Osteoblast (primary cell): ENCODE results near the gene MUC4. TPM values are rescaled to one million over a fixed set of nuclear protein-coding genes. Genes with fewer than 3 reads are reported as not detected.

Experiments used
- DNase-seq: peaks from one replicate; pipeline ENCODE4 v3.0.0; 2011; ENCODE audit warnings: low spot score, mixed read lengths; ENCODE audit not compliant: insufficient read length; ENCODE audit errors: missing footprints
- H2AFZ ChIP-seq: 2 replicates; pipeline ENCODE4 v1.6.0; 2011; ENCODE audit warnings: mild to moderate bottlenecking, low read length
- H3K27ac ChIP-seq: 2 replicates; pipeline ENCODE4 v1.5.1; 2011; ENCODE audit warnings: mild to moderate bottlenecking, low read depth, low read length, moderate library complexity
- H3K27me3 ChIP-seq: 2 replicates; pipeline ENCODE4 v1.6.0; 2012; ENCODE audit warnings: mild to moderate bottlenecking, control low read depth, inconsistent platforms, low read length, moderate library complexity; ENCODE audit not compliant: insufficient read depth
- H3K36me3 ChIP-seq: 2 replicates; pipeline ENCODE4 v1.5.1; 2011; ENCODE audit warnings: mild to moderate bottlenecking, low read length, control low read depth, moderate library complexity; ENCODE audit not compliant: insufficient read depth
- H3K4me1 ChIP-seq: 2 replicates; pipeline ENCODE4 v1.5.1; 2011; ENCODE audit warnings: mild to moderate bottlenecking, low read length, control low read depth, moderate library complexity; ENCODE audit not compliant: insufficient read depth
- H3K4me2 ChIP-seq: 2 replicates; pipeline ENCODE4 v1.6.0; 2011; ENCODE audit warnings: mild to moderate bottlenecking, low read length; ENCODE audit not compliant: insufficient read depth
- H3K4me3 ChIP-seq: fragments of 200-600 bp; sonication (generic); 3 replicates; pipeline ENCODE4 v1.5.1; 2012; ENCODE audit warnings: mild to moderate bottlenecking, low read length, inconsistent platforms; ENCODE audit not compliant: insufficient read depth
- H3K79me2 ChIP-seq: 2 replicates; pipeline ENCODE4 v1.6.0; 2012; ENCODE audit warnings: mild to moderate bottlenecking, low read length, control low read depth, inconsistent platforms; ENCODE audit not compliant: insufficient read depth
- H3K9me3 ChIP-seq: 2 replicates; pipeline ENCODE4 v1.5.1; 2011; ENCODE audit warnings: low read depth, low read length, control low read depth
- H4K20me1 ChIP-seq: 2 replicates; pipeline ENCODE4 v1.6.0; 2012; ENCODE audit warnings: mild to moderate bottlenecking, low read length, control low read depth; ENCODE audit not compliant: insufficient read depth
- CTCF ChIP-seq: IDR thresholded peaks from 2 replicates; pipeline ENCODE4 v1.5.1; 2011; ENCODE audit warnings: mild to moderate bottlenecking, low read depth, low read length, moderate library complexity; ENCODE audit errors: extremely low read depth
- total RNA-seq: library from RNA; depleted of rRNA; stranded (reverse); fragments of >200 nt; gene quantifications from 2 replicates; pipeline ENCODE4 v1.2.3, GENCODE V29; 2012

MUC4 gene
- total RNA-seq, 1 donor = not detected

- Histone ChIP-seq H3K4me3 (no peak overlapping the region), H3K36me3 (no peaks in the 10 kb centered on the region), H3K9me3 (no peaks in the 10 kb centered on the region), H3K4me1 (no peaks in the 10 kb centered on the region), H3K79me2 (no peaks in the 10 kb centered on the region), H3K27me3 (no peaks in the 10 kb centered on the region), H2AFZ (no peak overlapping the region), H4K20me1 (no peaks in the 10 kb centered on the region), H3K27ac (no peak overlapping the region), H3K4me2 (no peak overlapping the region)
- TF ChIP-seq CTCF = no peak
- no peak for DNase-seq
Observed at GRCh38 chr3:195767792-195768191, 43.9 kb downstream of the MUC4 start.

GRCh38 chr3:195766671-195767070 is 45.1 kb downstream of the MUC4 start:
- Histone ChIP-seq H3K4me2 (no peak overlapping the region), H3K4me3 (no peak overlapping the region), H3K79me2 (no peaks in the 10 kb centered on the region), H3K4me1 (no peaks in the 10 kb centered on the region), H2AFZ (no peak overlapping the region), H4K20me1 (no peaks in the 10 kb centered on the region), H3K36me3 (no peaks in the 10 kb centered on the region), H3K27me3 (no peaks in the 10 kb centered on the region), H3K27ac (no peak overlapping the region), H3K9me3 (no peaks in the 10 kb centered on the region)
- no peak for TF ChIP-seq CTCF
- peak; percentile 38 for DNase-seq

DNA sequence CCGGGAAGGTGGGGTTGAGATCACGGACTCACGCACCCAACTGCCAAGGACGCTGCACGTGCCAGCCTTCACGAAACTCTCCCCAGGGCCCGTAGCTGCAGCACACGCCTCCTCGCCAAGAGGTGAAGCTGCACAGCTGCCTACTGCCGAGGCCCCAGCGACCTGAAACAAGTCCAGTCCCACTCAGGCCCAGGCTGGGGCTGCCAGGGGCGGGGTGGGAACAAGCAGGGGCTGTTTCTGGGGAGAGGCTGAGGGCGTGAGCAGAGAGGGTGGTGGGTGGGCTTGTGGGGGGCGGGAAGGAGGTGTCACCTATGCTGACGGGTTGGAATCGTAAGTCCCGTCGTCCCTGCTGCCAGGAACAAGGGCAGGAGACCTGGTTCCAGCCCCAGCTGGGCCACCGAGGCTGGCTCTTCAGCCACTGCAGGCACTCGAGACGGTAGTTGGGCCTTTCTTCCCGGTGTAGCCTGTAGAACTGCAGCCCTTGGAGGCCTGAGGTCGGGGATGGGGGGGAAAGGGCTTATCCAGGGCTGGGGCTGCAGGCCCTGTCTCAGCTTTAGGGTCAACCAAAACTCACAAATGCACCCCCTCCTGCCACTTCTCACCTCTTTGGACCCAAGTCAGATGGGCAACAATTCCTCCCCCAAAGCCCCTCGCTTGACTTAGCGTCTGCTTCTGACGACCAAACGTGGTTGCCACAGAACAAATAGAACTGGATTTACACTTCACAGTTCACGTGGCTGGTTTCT is 46.6 kb downstream of the MUC4 start:
- Histone ChIP-seq H4K20me1 (no peaks in the 10 kb centered on the region), H3K79me2 (no peaks in the 10 kb centered on the region), H3K27ac (no peak overlapping the region), H3K4me1 (no peaks in the 10 kb centered on the region), H2AFZ (no peak overlapping the region), H3K9me3 (no peaks in the 10 kb centered on the region), H3K4me3 (no peak overlapping the region), H3K27me3 (peaks cover 10% of the 10 kb centered on the region), H3K4me2 (no peak overlapping the region), H3K36me3 (no peaks in the 10 kb centered on the region)
- TF ChIP-seq CTCF = no peak
- DNase-seq = peak; percentile 91

DNA sequence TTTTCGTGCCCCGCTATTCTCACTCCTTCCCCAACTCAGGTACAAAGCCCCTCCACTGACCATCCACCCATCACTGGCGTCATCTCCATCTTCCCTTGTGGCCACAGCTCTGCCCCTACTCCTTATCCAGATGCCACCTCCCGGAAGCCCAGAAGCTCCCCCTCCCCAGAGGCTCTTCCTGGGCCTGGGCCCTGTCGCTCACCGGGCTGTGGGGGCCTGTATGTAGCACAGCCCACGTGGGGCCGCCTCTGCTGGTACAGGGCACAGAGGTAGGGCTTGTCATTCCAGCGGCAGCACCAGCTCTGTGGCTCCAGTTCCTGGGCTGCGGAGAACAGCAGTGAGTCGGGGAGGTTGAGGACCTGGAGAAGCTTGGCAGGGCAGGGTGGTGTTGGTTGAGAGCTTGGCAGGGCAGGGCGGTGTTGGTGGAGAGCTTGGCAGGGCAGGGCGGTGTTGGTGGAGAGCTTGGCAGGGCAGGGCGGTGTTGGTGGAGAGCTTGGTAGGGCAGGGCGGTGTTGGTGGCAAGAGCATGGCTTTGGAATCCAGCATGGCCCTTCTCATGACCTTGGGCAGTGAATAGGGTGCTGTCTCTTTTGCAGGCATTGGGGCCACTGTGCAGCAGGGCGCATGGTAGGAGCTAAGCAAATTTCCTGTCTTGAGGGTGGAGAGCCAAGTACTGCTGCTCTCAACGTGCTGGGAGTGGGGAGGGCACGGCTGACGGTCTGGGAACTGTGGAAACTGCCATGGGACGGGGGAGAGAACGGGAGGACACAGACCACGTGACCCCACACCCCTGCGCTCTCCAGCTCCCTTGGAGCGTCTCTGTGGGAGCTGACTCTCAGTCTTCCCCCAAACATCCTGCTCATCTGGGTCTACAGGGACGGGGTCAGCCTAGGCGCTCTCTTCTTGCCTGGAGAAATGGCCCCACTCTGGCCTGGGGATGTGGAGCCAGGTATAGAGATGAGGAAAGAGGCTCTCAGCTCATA is 47.6 kb downstream of the MUC4 start:
- Histone ChIP-seq H3K9me3 (no peaks in the 10 kb centered on the region), H3K4me2 (no peak overlapping the region), H3K4me1 (no peaks in the 10 kb centered on the region), H3K79me2 (no peaks in the 10 kb centered on the region), H3K4me3 (no peak overlapping the region), H3K36me3 (no peaks in the 10 kb centered on the region), H3K27me3 (peaks cover 12% of the 10 kb centered on the region), H4K20me1 (no peaks in the 10 kb centered on the region), H3K27ac (no peak overlapping the region), H2AFZ (no peak overlapping the region)
- TF ChIP-seq CTCF = no peak
- peak; percentile 85 for DNase-seq
